Measurements from ENCODE around the gene THSD4.
"Not testable (repeated sequence)": the region's sequence is repeated elsewhere in the genome, so short reads cannot be mapped to it uniquely, and the experiment has no call there.

THSD4 gene

DNA sequence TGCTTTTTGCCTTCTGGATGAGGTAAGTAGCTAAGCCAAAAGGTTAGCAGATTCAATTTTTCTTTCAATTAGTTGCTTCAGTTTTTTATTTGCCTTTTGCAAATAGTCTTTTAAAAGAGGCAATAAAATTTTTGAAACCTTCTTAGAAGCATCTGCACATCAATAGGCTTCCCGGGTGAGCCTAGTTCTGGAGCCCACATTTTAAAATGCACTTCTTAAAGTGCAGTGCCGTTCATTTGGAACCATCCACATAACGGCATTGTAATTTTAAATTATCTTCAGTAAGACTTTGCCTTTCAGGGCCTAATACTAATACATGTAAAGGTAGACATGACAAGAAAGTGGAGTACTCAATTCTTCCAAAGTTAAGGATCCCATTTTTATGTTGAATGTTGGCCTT, 269.2 kb downstream of the THSD4 start:
- DNase-seq (ENCODE audit: low read depth in 2 of 2) = no peak

DNA sequence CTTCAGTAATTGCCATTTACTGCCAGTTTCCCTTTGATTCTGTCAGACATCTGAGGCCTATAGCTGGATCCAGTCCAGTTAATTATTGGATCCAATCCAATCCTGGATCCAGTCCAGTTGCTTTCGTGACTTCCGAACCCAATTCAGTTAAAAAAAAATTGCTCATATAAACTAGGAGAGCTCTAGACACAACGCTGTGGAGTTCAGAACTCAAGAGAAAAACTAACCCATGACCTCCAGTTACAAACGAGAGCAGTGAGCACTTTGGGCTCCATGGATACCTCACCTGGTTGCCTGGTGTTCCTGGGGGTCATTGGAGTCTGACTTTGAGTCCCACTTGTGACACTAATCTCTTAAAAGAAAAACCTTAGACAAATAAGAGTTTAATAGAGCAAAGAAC, 269.8 kb downstream of the THSD4 start:
- DNase-seq (ENCODE audit: low read depth in 2 of 2) = no peak

DNA sequence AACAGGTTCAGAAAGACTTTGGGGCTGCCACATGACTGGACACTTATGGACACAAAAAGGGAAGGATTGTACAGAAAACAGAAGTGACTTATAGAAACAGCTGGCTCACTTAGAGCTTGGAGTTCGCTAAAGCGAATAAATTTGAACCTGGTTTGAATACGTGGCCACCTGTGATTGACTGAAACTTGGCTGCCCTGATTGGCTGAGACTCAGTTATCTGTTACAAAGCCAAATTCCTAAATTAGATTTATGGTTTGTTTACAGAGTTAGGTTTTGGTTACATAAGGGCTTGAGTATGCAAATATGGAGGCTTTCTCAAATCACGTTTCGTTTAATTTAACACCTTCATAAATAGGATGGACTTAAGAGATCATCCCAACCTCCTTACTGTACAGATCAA, 270.2 kb downstream of the THSD4 start:
- DNase-seq (ENCODE audit: low read depth in 2 of 2) = no peak

DNA sequence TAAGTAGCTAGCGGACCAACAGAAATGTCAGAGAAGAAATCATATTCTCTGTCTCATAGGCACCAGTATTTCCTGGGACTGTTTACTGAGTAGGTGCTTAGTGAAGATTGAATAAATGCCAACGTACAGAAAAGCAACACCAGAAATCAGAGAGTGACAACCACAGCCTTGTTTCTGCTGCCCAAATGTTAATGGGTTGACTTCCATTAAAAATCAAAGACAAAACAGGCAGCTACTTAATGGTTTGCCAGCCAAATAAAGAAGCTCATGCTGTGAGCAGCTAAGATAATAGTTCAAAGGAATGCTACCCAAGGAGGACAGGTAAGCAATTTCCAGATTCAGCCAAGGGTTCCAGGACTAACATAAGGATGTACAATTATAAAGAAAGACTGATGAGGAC, 270.7 kb downstream of the THSD4 start:
- DNase-seq (ENCODE audit: low read depth in 2 of 2) = no peak

DNA sequence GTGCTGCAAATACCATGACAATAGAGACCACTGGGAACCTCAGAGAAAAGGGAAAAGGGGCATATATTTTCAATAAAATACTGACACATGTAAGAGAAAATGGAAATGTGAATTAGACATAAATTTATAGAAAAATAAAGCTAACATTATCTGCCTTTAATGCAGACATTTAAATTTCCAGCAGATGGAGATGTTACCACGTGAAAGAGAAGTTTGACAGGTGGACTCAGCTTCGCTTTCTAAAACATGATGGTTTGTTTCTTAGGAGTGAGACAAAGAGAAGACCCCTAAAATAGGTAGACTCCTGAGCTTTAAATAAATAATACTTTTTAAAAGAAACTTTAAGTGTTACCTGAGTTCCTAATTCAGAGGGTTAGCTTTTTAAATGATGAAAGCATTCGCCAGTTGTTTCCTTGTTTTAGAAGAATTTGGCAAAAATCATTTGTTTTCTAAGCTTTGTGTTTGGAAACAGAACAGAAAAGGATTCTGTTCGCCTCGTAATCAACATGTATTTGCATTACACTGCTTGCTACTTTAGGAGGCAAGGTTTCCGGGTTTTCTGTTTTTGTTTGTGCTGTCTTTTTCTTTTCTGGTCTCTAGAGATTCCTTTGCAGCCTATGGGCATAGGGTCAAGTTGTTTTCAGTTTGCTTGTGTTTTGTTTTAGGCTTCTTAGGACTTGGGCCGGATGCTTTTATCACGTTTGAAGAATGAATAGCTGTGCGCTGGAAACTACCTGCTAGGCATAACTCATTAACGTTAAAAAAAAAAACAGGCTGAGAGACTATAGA, 271.4 kb downstream of the THSD4 start:
- no peak for DNase-seq (ENCODE audit: low read depth in 2 of 2)

DNA sequence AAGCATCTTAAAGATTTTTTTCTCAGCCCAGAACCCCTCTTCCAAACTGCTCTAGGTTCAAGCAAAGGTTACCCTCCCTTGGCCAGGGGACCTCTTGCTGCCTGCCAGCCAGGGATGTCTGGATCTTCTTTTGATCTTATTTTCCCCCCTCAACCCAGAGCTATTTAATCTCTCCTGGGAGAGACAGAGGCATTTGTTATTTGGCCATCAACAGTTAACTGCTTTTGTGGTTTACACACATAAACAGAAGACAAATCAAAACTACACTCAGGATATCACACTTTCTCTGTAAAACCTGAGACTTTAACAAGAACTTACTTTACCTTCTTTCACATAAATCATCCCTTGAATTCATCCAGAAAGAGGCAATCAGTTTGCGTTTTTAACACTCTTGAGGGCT, 272.5 kb downstream of the THSD4 start:
- DNase-seq (ENCODE audit: low read depth in 2 of 2) = no peak

DNA sequence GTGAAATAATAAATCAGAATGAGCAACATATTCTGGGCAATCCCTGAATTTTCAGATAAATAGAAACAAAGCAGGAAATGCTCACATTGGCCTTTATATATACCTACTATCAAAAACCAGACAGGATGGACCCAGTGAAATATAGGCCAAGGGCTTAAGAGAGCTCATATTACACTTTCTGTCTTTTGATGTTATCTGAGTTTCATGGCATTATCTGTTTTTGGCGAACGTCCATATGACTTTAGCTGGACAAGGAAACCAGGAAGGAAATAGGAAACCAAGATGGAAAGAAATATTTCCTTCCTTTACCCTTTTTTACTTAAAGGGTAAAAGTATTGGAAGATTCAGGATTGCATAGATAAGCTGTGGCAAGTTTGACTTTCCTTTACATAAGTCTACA, 274.8 kb downstream of the THSD4 start:
- DNase-seq (ENCODE audit: low read depth in 2 of 2) = no peak

DNA sequence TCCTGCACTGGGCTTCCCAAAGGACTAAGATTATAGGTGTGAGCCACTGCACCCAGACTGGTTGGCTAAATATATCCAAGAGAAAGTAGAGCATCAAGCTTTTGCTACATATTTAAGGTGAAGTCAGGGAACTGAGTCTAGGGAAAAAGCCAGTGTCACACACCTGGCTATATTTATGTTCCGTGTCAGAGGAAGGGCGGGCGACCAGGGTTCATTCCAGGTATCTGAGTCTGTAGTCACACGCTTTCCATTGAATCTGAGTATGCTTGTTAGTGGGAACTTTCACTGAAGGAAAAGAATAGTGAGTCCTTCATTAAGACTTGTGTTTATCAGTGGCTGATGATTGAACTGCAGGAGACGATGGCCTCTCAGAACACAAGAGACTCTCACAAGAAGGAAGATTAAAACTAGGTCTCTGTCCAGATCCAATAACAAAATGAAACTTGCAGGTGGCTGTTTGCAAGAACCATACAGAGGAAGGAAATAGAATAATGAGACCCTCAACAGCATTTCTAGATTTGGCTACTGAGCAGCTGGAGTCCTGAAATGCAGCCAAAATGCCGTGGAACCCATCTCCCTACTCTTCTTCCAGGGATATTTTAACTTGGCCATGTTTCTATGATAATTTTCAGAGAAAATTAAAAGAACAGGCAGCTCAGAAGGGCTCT, 276.3 kb downstream of the THSD4 start:
- DNase-seq (ENCODE audit: low read depth in 2 of 2) = no peak

DNA sequence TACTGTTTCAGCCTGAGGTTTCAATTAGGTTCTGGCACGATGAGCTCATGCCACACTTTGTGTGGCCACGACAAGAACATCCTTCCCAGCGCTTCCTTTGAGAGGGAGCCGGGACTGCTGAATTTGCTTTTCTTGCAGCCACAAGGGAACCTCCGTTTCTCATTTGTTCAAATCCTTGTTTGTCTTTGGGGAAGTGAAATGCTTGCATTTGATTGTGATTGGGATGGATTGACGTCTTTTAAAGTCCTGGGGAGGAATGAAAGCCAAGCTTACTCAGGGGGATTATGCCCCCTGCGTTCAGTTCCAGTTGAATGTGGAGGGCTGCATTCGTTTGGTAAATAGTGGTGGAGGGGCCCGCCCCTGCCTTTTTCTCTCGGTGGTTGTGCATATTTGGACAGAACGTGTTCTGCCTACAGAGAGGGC, 277.6 kb downstream of the THSD4 start:
- DNase-seq (ENCODE audit: low read depth in 2 of 2) = no peak

DNA sequence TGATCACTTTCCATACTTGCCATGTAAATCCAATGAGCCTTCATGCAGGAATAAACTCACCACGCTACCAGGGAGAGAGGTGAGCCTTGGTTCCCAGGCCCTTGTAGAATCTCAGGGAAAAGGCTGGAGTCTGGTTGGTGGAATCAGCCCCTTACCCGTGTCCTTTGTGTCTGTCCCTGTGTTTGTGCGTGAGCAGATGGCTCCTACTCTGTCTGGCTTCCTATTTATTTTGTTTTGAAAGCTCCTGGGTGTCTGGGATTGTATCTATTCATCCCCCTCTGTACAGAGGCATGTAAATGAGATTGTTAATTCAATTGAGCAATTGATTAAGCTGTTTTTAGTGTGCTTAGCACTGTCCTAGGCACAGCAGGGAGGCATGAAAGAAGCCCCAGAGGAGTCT, 278.1 kb downstream of the THSD4 start:
- DNase-seq (ENCODE audit: low read depth in 2 of 2) = no peak

DNA sequence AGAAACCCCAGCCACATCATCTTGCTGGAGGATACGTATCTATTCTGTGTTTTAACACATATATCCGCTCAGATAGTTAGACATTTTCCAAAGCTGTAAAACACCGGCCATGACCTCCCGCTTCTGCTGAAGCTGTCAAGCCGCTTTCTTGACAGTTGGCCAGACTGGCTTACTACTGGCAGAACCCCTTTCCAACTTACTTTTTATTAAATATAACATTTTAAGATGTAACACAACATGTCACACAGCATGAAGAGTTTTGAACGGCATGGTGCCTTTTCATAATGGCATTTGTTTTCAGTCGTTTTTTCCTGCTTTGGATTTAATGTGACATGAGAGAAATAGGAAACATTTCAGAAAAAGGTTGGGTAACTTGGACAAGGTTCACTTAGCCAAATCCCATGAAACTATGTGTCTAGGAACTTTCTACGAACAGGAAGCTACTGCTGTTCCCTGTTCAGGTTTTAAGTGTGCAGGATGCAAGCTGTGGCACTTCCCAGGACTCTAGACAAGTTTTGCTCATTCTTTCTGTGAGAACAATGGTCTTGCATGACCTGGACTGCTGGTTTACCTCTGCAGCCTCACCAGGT, 281.4 kb downstream of the THSD4 start:
- DNase-seq (ENCODE audit: low read depth in 2 of 2) = no peak

DNA sequence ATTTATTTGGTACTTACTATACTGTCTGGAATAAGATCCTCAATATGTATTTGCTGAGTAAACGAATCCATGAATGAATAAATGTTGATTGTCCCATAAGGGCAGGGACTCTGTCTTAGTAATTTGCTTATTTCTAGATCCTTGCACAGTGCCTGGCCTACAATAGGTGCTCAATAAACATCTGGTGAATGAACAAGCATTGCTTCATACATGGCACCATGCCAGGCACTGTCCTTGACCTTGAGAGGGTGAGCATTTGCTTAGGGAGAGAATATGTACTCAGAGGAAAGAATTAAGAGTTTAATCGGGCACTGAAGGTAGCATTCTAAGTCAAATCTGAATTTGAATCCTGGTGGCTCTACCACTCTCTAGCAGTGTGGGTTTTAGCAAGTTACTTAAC, 282.1 kb downstream of the THSD4 start:
- no peak for DNase-seq (ENCODE audit: low read depth in 2 of 2)

DNA sequence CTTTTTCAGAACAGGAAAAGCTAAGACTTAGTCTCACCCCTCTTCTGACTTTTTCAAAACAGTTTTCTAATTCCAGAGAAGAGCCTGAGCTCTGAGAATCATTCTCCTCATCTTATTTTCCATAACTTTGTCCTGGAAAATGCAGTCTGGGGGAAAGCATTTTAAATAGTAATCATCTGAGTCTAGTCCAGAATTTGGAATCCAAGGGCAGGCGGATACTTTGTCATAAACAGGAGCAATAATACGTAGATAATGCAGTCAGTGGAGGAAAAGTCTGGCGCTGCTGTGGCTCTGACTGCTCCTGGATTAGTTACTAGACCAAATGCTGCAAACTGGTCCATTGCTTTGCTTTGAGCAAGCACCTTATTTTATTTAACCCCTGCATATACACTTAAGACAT, 285.0 kb downstream of the THSD4 start:
- no peak for DNase-seq (ENCODE audit: low read depth in 2 of 2)

DNA sequence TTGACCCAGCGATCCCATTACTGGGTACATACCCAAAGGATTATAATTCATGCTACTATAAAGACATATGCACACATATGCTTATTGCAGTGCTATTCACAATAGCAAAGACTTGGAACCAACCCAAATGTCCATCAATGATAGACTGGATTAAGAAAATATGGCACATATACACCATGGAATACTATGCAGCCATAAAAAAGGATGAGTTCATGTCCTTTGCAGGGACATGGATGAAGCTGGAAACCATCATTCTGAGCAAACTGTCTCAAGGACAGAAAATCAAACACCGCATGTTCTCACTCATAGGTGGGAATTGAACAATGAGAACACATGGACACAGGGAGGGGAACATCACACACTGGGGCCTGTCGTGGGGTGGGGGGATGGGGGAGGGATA, 286.5 kb downstream of the THSD4 start:
- DNase-seq (ENCODE audit: low read depth in 2 of 2) = not testable (repeated sequence)

DNA sequence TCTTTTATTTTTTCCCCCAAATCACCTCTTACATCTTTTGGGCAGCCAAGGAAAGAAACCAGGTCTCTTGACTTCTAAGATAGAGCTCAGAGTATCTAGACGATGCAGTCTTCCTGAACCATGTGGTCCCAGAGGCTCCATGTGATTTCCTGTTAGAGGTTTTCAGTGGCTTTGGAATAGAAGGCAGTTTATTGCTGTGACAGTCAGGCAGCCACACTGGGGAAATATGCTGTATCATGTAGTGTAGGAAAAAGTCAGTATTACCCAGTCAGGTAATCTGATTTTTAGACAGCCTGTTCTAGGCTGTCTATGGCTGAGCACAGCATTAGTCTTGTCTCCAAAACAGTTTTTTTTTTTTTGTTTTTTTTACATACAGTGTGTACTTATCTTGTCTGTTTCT, 294.3 kb downstream of the THSD4 start:
- DNase-seq (ENCODE audit: low read depth in 2 of 2) = no peak

DNA sequence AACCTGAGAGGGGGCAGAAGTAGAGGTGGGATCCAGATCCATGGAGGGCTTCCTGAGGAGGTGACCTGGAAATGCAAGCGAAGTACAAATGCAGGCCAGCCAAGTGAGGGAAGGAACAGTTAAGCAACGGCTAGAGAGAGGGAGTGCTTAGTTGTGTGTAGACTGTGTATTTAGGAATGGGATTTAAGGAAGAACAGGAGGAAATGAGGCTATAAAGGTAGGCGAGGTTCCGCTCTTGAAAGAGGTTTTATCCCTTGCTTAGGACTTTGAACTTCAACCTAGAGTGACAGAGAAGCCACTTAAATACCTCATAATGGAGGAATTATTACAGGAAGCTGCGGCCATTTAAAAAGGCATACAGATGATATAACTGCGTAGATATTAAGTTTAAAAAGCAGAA, 295.1 kb downstream of the THSD4 start:
- DNase-seq (ENCODE audit: low read depth in 2 of 2) = no peak

DNA sequence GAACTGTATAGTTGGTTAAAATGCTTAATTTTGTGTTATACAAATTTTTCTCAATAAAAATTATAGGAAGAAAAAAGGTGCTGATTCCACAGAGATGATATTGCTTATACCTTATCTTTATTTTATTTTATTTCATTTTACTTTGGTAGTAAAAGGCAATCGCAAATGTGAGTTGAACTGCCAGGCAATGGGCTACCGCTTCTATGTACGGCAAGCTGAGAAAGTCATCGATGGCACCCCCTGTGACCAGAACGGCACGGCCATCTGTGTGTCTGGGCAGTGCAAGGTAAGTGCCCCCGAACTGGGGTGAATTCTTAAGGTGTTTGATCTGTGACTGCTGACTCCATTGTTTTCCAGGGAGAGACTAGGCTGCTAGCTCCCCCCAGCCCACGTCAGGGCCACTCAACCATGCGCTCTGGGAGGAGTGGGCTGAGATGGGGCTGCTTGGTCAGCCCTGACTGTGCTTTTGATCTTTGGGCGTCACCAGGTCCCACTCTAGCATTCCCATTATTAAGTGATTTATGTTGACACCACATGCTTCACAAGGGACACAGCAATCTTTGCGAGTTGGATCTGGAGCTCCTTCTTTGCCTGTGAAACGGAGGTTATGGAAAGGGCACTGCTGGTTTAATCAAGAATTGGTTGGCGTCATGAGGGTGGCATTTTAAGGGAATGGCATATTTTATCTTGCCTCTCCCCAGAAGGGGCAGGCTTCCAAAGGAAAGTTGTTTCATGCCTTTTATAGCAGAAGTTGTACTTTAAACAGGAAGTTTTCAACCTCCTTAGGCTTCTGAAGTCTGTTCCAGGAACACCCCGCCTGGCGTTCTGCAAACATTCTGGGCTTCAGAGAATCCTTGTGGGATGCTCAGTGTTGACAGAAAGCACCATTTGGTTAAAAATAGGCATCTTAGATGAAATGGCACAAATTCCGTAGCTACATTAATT, 296.5 kb downstream of the THSD4 start:
- no peak for DNase-seq (ENCODE audit: low read depth in 2 of 2)

DNA sequence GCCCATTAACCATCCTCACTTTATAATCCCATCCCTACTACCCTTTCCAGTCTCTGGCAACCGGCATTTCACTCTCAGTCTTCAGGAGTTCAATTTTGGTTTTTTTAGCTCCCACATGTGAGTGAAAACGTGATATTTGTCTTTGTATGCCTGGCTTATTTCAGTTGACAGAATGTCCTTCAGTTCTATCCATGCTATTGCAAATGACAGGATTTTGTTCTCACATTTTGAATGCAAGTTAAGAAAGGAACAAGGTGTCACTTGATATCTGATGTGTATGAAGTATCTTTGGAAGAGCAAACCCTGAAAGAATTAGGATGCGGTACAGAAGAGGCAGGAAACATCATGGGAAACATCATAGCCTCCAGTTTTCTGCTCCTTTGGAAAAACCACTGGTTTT, 298.1 kb downstream of the THSD4 start:
- no peak for DNase-seq (ENCODE audit: low read depth in 2 of 2)

DNA sequence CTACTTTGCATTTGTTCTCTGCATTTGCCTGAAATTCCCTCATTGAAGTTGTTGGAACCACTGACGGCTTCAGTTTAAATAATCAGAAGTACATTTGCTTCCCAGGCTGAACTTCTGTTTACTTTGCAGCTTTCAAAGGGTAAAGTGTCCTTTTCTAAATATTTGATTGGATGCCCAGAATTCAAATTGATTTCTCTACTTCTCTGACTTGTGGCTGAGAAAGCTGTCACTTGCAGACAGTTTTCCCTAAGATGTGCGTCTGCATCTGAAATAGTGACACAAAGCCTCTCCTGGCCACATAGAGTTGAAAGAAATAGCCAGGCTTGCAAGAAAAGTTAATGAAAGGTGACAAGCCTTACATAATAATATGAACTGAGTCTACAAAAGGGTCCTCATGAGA, 299.6 kb downstream of the THSD4 start:
- no peak for DNase-seq (ENCODE audit: low read depth in 2 of 2)

DNA sequence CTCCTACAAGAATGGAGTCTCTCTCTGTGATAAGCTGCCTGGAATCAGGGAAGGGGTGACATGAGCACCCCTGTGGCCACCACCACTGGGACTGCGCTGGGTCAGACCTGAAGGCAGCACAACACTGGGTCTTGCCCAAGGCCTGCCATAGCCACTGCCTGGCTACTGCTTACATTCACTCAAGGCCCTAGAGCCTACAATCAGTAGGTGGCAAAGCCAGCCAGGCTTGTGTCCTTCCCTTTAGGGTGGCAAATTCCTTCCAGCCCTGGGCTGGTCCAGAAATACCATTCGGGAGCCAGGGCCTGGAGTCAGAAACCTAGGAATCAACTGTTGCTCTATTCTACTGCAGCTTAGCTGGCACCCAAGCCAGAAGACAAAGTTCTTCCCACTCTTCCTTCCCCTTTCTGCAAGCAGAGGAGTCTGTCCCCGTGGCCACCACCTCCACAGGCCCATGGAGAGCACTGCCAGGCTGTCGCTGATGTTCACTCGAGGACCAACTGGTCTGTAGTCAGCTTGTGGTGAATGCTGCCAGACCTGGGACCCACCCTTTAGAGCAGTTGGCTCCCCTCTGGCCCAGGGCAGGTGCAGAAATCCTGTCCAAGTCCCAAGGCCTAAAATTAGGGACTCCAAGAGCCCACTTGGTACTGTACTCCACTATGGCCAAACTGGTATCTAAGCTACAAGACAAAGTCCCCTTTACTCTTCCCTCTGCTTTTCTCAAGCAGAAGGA, 307.4 kb downstream of the THSD4 start:
- no peak for DNase-seq (ENCODE audit: low read depth in 2 of 2)

DNA sequence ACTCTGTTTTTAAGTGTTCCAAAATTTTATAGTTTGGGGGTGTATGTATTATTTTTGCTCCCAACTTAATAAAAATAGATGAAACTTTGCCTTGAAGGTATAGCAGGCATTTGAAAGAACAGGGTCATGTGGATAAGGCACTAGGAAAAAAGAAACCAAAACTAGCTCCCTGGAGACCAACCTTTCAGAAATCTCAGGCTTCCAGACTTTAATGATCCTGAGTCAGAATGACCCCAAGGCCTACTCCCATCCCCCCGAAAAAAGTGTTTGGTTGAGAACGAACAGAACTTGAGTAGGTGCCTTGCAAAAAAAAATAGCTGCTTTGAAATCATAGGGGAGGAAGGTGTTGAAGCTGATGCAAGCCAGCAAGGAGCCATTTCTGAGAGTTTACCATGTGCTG, 309.5 kb downstream of the THSD4 start:
- no peak for DNase-seq (ENCODE audit: low read depth in 2 of 2)

Data from stimulated activated CD4-positive, alpha-beta T cell treated with anti-CD3 and anti-CD28 coated beads, Interleukin-1b, Interleukin-23, amount 100 ng/mL, for 1 hour (primary cell).